Measurements from ENCODE around the gene PLXND1.

GRCh38 chr3:129560911-129561594, 45.4 kb downstream of the PLXND1 start:
- TF ChIP-seq, protein P1, sequence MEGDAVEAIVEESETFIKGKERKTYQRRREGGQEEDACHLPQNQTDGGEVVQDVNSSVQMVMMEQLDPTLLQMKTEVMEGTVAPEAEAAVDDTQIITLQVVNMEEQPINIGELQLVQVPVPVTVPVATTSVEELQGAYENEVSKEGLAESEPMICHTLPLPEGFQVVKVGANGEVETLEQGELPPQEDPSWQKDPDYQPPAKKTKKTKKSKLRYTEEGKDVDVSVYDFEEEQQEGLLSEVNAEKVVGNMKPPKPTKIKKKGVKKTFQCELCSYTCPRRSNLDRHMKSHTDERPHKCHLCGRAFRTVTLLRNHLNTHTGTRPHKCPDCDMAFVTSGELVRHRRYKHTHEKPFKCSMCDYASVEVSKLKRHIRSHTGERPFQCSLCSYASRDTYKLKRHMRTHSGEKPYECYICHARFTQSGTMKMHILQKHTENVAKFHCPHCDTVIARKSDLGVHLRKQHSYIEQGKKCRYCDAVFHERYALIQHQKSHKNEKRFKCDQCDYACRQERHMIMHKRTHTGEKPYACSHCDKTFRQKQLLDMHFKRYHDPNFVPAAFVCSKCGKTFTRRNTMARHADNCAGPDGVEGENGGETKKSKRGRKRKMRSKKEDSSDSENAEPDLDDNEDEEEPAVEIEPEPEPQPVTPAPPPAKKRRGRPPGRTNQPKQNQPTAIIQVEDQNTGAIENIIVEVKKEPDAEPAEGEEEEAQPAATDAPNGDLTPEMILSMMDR (IDR thresholded peaks at IDR 0.05; ENCODE audit: insufficient read depth, low read length) = no peak
- TF ChIP-seq POLR2AphosphoS5 (IDR thresholded peaks at IDR 0.05; ENCODE audit: low read depth) (no peak), SPI1 (IDR thresholded peaks at IDR 0.05; ENCODE audit: borderline replicate concordance, low read depth) (no peak)
